A549 (cell line): ENCODE measurements around the gene PODXL2. TPM values are rescaled to one million over a fixed set of nuclear protein-coding genes. Genes with fewer than 3 reads are reported as not detected.

Source experiments
- ATAC-seq, 2 experiments: fragments of 200-7000 bp in 1 of 2; fragments of >200 bp in 1 of 2; cut with Nextera tagmentation in 1 of 2; cut with Tn5 transposase in 1 of 2; 3 replicates each; pipeline versions ENCODE4 v1.8.0 to v1.9.1; 2018 to 2020; ENCODE audit warnings: mild to moderate bottlenecking in 1 of 2, moderate library complexity in 1 of 2
- CTCF ChIA-PET: fragments of 300-600 bp; sonication (Branson Sonifier 250); formaldehyde crosslinking; extraction: SDS; loops from one replicate; lab custom pipeline; 2021; ENCODE audit warnings: antibody characterized with exemption, inconsistent platforms; lab: Yijun Ruan, JAX
- POLR2A ChIA-PET: fragments of 350-600 bp; formaldehyde crosslinking; extraction: SDS; loops from one replicate; lab custom pipeline; 2021; ENCODE audit warnings: antibody characterized with exemption, inconsistent platforms; lab: Yijun Ruan, JAX
- DNase-seq, 2 experiments: peaks; one replicate each; pipeline versions ENCODE4 v3.0.0 to v3.0.0-alpha.2; 2011 to 2016; ENCODE audit warnings: low read depth in 1 of 2, low spot score in 1 of 2
- FAIRE-seq: peaks from 2 replicates; lab custom pipeline; 2011; peaks lifted over from hg19 to GRCh38; lab: Jason Lieb, UNC
- H3K27ac ChIP-seq, 2 experiments: fragments of >200 bp; sonication (Bioruptor Twin); formaldehyde crosslinking; 3 replicates each; pipeline ENCODE4 v1.5.1; 2016 to 2017
- H3K4me1 ChIP-seq: fragments of >200 bp; sonication (Bioruptor Twin); formaldehyde crosslinking; 3 replicates; pipeline ENCODE4 v1.6.1; 2016
- H3K4me2 ChIP-seq: fragments of >200 bp; sonication (Bioruptor Twin); formaldehyde crosslinking; 3 replicates; pipeline ENCODE4 v1.6.1; 2016
- H3K4me3 ChIP-seq: fragments of >200 bp; sonication (Bioruptor Twin); formaldehyde crosslinking; 3 replicates; pipeline ENCODE4 v1.5.1; 2016
- H3K9me3 ChIP-seq: fragments of >200 bp; sonication (Bioruptor Twin); formaldehyde crosslinking; 3 replicates; pipeline ENCODE4 v1.6.1; 2016
- CEBPB ChIP-seq, 2 experiments: fragments of >200 bp in 1 of 2; sonication (Bioruptor Twin) in 1 of 2; formaldehyde crosslinking in 1 of 2; IDR thresholded peaks; 2 replicates each; pipeline ENCODE4 v1.6.1; 2012 to 2016
- CHD2 ChIP-seq: fragments of 150-350 bp; IDR thresholded peaks from 2 replicates; pipeline ENCODE4 v1.6.1; 2014; ENCODE audit warnings: low read length; ENCODE audit not compliant: partially characterized antibody
- CHD4 ChIP-seq: fragments of 200-600 bp; sonication (generic); IDR thresholded peaks from 2 replicates; pipeline ENCODE4 v1.6.1; 2016; ENCODE audit warnings: antibody characterized with exemption, mild to moderate bottlenecking, borderline replicate concordance
- ELK1 ChIP-seq: fragments of 150-350 bp; IDR thresholded peaks from 2 replicates; pipeline ENCODE4 v1.6.1; 2014; ENCODE audit warnings: low read depth, mild to moderate bottlenecking, low read length
- ESRRA ChIP-seq: fragments of 150-350 bp; IDR thresholded peaks from 2 replicates; pipeline ENCODE4 v1.6.1; 2014; ENCODE audit warnings: mild to moderate bottlenecking, low read length, borderline replicate concordance
- HEYL ChIP-seq: fragments of 250-450 bp; sonication (Bioruptor Pico); IDR thresholded peaks from 2 replicates; pipeline ENCODE4 v1.8.0; 2021; ENCODE audit warnings: mild to moderate bottlenecking, moderate library complexity
- HMGXB4 ChIP-seq: fragments of 250-450 bp; sonication (Bioruptor Pico); IDR thresholded peaks from 2 replicates; pipeline ENCODE4 v1.5.0; 2021; ENCODE audit warnings: mild to moderate bottlenecking, moderate library complexity, borderline replicate concordance
- HOXA7 ChIP-seq: fragments of 250-450 bp; sonication (Bioruptor Pico); IDR thresholded peaks from 2 replicates; pipeline ENCODE4 v1.5.0; 2020; ENCODE audit warnings: mild to moderate bottlenecking, moderate library complexity
- HOXB13 ChIP-seq: fragments of 250-450 bp; sonication (Bioruptor Pico); IDR thresholded peaks from 2 replicates; pipeline ENCODE4 v1.5.0; 2020; ENCODE audit warnings: low read depth, mild to moderate bottlenecking, moderate library complexity
- HOXB5 ChIP-seq: fragments of 250-450 bp; sonication (Bioruptor Pico); IDR thresholded peaks from 2 replicates; pipeline ENCODE4 v1.5.0; 2020; ENCODE audit warnings: mild to moderate bottlenecking, moderate library complexity
- JUN ChIP-seq, 2 experiments: fragments of >200 bp; sonication (Bioruptor Twin); formaldehyde crosslinking; IDR thresholded peaks; 2 replicates in 1 of 2; 3 replicates in 1 of 2; pipeline ENCODE4 v1.6.1; 2016 to 2017
- MAFK ChIP-seq: fragments of 450-650 bp; IDR thresholded peaks from 2 replicates; pipeline ENCODE4 v1.6.1; 2014; ENCODE audit not compliant: partially characterized antibody
- MAX ChIP-seq: IDR thresholded peaks from 2 replicates; pipeline ENCODE4 v1.6.1; 2012
- RAD21 ChIP-seq, 2 experiments: fragments of >200 bp in 1 of 2; sonication (Bioruptor Twin) in 1 of 2; formaldehyde crosslinking in 1 of 2; IDR thresholded peaks in 1 of 2; conservative IDR thresholded peaks in 1 of 2; 2 replicates in 1 of 2; 3 replicates in 1 of 2; pipeline ENCODE4 v1.6.1; 2012 to 2018; ENCODE audit warnings: inconsistent platforms in 1 of 2
- RNF2 ChIP-seq: fragments of 200-600 bp; sonication (generic); IDR thresholded peaks from 2 replicates; pipeline ENCODE4 v1.6.1; 2016; ENCODE audit warnings: low read depth, mild to moderate bottlenecking, antibody characterized with exemption, moderate library complexity, borderline replicate concordance
- TP53 ChIP-seq: fragments of 250-450 bp; sonication (Bioruptor Pico); IDR thresholded peaks from 2 replicates; pipeline ENCODE4 v1.5.0; 2021; ENCODE audit warnings: mild to moderate bottlenecking, moderate library complexity
- ZNF302 ChIP-seq: fragments of 250-450 bp; sonication (Bioruptor Pico); IDR thresholded peaks from 2 replicates; pipeline ENCODE4 v1.9.0; 2021; ENCODE audit warnings: inconsistent platforms, mild to moderate bottlenecking, moderate library complexity
- WGBS: methylation state at CpG from one replicate; pipeline ENCODE4 v1.1.6; 2017; ENCODE audit errors: missing lambda C conversion rate; 5-methylcytosine and 5-hydroxymethylcytosine counted together
- polyA plus RNA-seq, 4 experiments: library from polyadenylated mRNA; depleted of rRNA in 3 of 4; stranded (reverse); fragments of >200 nt; fragmentation: RNase III in 1 of 4; extraction: RNeasy Plus Mini Kit Qiagen cat#74134 plus additional on column Dnase treatment in 1 of 4; gene quantifications; 2 replicates in 3 of 4; 3 replicates in 1 of 4; pipeline ENCODE4 v1.2.3, GENCODE V29; 2011 to 2017
- TF ChIP-seq, protein P1 (sequence below): fragments of >200 bp; sonication (Bioruptor Twin); formaldehyde crosslinking; IDR thresholded peaks from 2 replicates; pipeline ENCODE4 v1.6.1; 2016
- TF ChIP-seq, protein P2 (sequence below): IDR thresholded peaks from 2 replicates; pipeline ENCODE4 v1.6.1; 2012
- TF ChIP-seq, protein P3 (sequence below): fragments of 200-600 bp; sonication (generic); IDR thresholded peaks from 2 replicates; pipeline ENCODE4 v1.6.1; 2016; ENCODE audit warnings: antibody characterized with exemption, mild to moderate bottlenecking, moderate library complexity

Gene PODXL2
- polyA plus RNA-seq, 2 of the 4 experiments (the other 2 are of a cell fraction): 4.2 to 5.5 TPM

DNA sequence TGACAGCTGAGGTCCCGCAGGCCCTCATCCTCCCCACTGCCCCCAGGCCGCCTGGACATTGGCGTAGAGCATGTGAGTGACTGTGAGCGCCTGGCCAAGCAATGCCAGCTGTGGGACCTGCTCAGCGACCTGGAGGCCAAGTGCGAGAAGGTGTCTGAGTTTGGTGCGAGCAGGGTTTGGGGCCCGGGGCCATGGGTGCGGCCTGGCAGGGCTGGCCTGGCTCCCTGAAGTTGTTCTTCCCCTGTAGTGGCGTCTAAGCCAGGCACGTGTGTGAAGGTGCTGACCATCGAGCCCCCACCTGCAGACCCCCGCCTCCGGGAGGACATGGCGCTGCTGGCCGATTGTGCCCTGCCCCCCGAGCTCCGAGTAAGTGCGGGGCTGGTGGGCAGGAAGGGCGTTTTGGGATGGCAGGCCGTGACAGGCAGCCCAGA is 48.0 kb downstream of the PODXL2 start:
- Histone ChIP-seq H3K9me3 (no peaks in the 10 kb centered on the region), H3K4me3 (no peak overlapping the region), H3K4me2 (no peak overlapping the region), H3K27ac (no peak overlapping the region), H3K4me1 (peaks cover 6% of the 10 kb centered on the region; the same call in 1 of the 3 replicates)
- TF ChIP-seq ZNF302 (CRISPR knock-in tag): no peak
- TF ChIP-seq ESRRA: no peak
- TF ChIP-seq CEBPB (IDR thresholded peaks at IDR 0.05): no peak
- no peak for TF ChIP-seq MAFK
- no peak for TF ChIP-seq HOXB13 (CRISPR knock-in tag)
- TF ChIP-seq RAD21 (conservative IDR thresholded peaks at IDR 0.05 in 1 of 2, IDR thresholded peaks at IDR 0.05 in 1 of 2): no peak
- TF ChIP-seq ELK1: no peak
- TF ChIP-seq, protein P1, sequence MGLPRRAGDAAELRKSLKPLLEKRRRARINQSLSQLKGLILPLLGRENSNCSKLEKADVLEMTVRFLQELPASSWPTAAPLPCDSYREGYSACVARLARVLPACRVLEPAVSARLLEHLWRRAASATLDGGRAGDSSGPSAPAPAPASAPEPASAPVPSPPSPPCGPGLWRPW: no peak
- no peak for TF ChIP-seq HEYL (CRISPR knock-in tag)
- TF ChIP-seq, protein P2, sequence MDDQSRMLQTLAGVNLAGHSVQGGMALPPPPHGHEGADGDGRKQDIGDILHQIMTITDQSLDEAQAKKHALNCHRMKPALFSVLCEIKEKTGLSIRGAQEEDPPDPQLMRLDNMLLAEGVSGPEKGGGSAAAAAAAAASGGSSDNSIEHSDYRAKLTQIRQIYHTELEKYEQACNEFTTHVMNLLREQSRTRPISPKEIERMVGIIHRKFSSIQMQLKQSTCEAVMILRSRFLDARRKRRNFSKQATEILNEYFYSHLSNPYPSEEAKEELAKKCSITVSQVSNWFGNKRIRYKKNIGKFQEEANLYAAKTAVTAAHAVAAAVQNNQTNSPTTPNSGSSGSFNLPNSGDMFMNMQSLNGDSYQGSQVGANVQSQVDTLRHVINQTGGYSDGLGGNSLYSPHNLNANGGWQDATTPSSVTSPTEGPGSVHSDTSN: no peak
- TF ChIP-seq, protein P3, sequence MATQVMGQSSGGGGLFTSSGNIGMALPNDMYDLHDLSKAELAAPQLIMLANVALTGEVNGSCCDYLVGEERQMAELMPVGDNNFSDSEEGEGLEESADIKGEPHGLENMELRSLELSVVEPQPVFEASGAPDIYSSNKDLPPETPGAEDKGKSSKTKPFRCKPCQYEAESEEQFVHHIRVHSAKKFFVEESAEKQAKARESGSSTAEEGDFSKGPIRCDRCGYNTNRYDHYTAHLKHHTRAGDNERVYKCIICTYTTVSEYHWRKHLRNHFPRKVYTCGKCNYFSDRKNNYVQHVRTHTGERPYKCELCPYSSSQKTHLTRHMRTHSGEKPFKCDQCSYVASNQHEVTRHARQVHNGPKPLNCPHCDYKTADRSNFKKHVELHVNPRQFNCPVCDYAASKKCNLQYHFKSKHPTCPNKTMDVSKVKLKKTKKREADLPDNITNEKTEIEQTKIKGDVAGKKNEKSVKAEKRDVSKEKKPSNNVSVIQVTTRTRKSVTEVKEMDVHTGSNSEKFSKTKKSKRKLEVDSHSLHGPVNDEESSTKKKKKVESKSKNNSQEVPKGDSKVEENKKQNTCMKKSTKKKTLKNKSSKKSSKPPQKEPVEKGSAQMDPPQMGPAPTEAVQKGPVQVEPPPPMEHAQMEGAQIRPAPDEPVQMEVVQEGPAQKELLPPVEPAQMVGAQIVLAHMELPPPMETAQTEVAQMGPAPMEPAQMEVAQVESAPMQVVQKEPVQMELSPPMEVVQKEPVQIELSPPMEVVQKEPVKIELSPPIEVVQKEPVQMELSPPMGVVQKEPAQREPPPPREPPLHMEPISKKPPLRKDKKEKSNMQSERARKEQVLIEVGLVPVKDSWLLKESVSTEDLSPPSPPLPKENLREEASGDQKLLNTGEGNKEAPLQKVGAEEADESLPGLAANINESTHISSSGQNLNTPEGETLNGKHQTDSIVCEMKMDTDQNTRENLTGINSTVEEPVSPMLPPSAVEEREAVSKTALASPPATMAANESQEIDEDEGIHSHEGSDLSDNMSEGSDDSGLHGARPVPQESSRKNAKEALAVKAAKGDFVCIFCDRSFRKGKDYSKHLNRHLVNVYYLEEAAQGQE: no peak
- TF ChIP-seq CHD2: no peak
- no peak for TF ChIP-seq RNF2
- no peak for TF ChIP-seq TP53 (CRISPR knock-in tag)
- WGBS: 91% methylated on average over 6 of the region's 21 CpGs
- ChIA-PET CTCF (interaction anchor here (0.8 to 7.5 kb wide), 4 partner anchors 19 to 294 kb away, joined by 3 to 45 read pairs (median 6); no protein-coding TSS in a partner anchor), POLR2A (no interaction called here)
- FAIRE-seq: no peak
- DNase-seq: no peak
- no peak for ATAC-seq

DNA sequence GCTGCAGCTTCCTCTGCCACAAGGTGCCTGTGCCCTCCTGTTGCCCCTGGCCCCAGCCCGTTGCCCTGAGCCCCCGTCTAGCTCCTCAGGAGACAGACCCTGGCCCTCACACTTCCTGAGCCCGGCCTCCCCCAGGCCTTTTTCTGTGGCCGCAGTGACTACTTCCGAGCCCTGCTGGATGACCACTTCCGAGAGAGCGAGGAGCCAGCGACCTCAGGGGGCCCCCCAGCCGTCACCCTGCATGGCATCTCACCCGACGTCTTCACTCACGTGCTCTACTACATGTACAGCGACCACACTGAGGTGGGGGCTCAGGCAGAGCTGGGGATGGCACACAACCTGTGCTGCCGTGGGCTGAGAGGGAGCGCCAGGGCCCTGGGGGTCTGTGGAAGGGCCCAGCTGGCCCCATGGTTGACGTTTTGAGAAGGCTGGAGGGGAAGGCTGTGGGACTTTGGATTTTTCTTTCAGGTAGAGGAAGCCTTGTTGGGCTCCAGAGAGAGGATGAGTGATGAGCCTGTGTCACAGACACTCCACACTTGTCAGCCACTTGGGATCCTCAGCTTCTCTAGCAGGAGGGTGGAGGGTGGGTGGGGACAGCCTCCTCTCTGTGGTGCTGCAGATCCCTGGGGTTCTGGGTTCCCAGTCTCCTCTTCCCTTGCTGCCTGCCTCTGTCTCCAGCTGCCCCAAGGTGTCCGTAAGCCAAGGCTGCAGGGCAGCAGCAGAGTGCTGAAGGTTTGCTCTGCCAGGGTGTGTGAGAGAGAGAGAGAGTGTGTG is 48.7 kb downstream of the PODXL2 start:
- no peak overlapping the region for H3K27ac ChIP-seq
- H3K9me3 ChIP-seq: no peaks in the 10 kb centered on the region
- ATAC-seq (no peak), FAIRE-seq (no peak), DNase-seq (no peak)
- POLR2A ChIA-PET: no interaction called here
- H3K4me1 ChIP-seq: peaks cover 6% of the 10 kb centered on the region; the same call in 1 of the 3 replicates
- CTCF ChIA-PET: interaction anchor here (0.5 to 7.5 kb wide), 6 partner anchors 7 to 282 kb away, joined by 3 to 45 read pairs (median 5); no protein-coding TSS in a partner anchor
- 87% methylated on average over 6 of the region's 17 CpGs for WGBS
- H3K4me2 ChIP-seq: no peak overlapping the region
- no peak overlapping the region for H3K4me3 ChIP-seq
- TF ChIP-seq HOXB5 (no peak), ELK1 (no peak), HMGXB4 (CRISPR knock-in tag) (no peak), CHD2 (no peak), JUN (IDR thresholded peaks at IDR 0.05) (no peak), MAX (no peak), HOXA7 (no peak), CHD4 (no peak)
- TF ChIP-seq, protein P3: no peak
